D341Med (cell line): ENCODE measurements around the gene AFMID.
"Not testable (repeated sequence)": the region's sequence is repeated elsewhere in the genome, so short reads cannot be mapped to it uniquely, and the experiment has no call there.

Source experiments
- DNase-seq: peaks from one replicate; pipeline ENCODE4 v3.0.0; 2012; ENCODE audit warnings: low spot score

The AFMID gene

DNA sequence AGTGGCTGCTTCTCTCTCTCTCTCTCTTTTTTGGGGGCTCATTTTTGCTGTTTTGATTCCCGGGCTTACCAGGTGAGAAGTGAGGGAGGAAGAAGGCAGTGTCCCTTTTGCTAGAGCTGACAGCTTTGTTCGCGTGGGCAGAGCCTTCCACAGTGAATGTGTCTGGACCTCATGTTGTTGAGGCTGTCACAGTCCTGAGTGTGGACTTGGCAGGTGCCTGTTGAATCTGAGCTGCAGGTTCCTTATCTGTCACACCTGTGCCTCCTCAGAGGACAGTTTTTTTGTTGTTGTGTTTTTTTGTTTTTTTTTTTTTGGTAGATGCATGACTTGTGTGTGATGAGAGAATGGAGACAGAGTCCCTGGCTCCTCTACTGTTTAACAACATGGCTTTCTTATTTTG lies 36.6 kb downstream of the AFMID start:
- no peak for DNase-seq

DNA sequence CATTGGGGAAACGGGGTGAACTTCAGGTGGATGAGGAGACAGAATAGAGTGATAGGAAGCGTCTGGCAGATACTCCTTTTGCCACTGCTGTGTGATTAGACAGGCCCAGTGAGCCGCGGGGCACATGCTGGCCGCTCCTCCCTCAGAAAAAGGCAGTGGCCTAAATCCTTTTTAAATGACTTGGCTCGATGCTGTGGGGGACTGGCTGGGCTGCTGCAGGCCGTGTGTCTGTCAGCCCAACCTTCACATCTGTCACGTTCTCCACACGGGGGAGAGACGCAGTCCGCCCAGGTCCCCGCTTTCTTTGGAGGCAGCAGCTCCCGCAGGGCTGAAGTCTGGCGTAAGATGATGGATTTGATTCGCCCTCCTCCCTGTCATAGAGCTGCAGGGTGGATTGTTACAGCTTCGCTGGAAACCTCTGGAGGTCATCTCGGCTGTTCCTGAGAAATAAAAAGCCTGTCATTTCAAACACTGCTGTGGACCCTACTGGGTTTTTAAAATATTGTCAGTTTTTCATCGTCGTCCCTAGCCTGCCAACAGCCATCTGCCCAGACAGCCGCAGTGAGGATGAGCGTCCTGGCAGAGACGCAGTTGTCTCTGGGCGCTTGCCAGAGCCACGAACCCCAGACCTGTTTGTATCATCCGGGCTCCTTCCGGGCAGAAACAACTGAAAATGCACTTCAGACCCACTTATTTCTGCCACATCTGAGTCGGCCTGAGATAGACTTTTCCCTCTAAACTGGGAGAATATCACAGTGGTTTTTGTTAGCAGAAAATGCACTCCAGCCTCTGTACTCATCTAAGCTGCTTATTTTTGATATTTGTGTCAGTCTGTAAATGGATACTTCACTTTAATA lies 37.3 kb downstream of the AFMID start:
- peak; percentile 85 for DNase-seq

DNA sequence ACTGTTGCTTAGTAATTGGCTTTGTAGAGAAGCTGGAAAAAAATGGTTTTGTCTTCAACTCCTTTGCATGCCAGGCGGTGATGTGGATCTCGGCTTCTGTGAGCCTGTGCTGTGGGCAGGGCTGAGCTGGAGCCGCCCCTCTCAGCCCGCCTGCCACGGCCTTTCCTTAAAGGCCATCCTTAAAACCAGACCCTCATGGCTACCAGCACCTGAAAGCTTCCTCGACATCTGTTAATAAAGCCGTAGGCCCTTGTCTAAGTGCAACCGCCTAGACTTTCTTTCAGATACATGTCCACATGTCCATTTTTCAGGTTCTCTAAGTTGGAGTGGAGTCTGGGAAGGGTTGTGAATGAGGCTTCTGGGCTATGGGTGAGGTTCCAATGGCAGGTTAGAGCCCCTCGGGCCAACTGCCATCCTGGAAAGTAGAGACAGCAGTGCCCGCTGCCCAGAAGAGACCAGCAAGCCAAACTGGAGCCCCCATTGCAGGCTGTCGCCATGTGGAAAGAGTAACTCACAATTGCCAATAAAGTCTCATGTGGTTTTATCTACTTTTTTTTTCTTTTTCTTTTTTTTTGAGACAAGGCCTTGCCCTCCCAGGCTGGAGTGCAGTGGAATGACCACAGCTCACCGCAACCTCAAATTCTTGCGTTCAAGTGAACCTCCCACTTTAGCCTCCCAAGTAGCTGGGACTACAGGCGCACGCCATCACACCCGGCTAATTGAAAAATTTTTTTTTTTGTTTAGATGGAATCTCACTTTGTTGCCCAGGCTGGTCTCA lies 38.1 kb downstream of the AFMID start:
- no peak for DNase-seq

GRCh38 chr17:78226055-78226758 lies 39.0 kb downstream of the AFMID start:
- no peak for DNase-seq

GRCh38 chr17:78226759-78227454 lies 39.7 kb downstream of the AFMID start:
- no peak for DNase-seq

DNA sequence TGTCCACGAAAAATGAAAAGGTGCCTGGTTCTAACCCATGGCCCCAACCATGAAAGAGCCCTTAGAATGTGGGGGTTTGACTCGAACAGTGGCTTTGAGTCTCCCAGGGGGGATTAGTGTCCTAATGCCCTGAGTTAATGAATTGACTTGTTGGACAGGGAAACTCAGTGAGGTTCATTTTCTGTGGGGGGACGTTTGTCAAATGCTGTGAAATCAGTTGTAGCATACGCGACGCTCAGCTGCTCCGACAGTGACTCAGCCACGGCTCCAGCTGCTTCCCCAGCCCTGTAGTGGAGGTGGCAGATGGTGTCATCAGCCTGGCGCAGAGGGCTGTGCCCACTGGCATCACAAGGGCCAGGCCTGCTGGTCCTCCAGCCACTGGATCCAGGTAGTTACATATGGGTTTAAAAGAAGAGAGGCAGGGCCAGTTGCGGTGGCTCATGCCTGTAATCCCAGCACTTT lies 40.3 kb downstream of the AFMID start:
- DNase-seq: peak; percentile 91

- DNase-seq: no peak
These were observed 41.0 kb downstream of the AFMID start for GRCh38 chr17:78228176-78228575.

DNA sequence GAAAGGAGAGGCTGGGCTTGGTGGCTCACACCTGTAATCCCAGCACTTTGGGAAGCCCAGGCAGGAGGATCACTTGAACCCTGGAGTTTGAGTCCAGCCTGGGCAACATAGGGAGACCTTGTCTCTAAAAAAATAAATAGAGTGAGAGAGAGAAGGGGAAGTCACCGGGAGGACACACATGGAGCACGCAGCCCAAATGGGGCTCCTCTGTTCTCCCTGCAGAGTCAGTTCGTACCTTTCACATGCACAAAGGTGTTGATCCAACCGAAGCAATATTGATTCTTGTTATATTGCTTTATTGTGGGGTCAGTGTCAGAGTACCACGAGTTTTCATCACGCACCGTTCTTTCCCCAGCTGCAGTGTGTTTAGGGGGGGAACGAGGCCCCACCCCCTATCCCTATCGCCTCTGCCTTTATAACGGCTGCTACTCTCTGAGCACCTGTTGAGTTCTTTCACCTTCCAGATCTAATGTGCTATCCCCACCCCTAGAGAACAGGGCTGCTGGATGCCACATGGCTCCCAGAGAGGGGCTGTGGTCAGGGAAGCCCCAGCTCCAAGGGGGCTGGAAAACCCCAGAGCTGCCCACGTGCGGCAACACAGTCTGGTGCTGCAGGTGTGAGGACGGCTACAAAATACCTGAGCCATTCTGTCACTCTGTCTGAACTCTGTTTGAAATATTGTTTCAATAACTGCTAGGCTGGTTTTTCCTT lies 43.2 kb downstream of the AFMID start:
- no peak for DNase-seq

DNA sequence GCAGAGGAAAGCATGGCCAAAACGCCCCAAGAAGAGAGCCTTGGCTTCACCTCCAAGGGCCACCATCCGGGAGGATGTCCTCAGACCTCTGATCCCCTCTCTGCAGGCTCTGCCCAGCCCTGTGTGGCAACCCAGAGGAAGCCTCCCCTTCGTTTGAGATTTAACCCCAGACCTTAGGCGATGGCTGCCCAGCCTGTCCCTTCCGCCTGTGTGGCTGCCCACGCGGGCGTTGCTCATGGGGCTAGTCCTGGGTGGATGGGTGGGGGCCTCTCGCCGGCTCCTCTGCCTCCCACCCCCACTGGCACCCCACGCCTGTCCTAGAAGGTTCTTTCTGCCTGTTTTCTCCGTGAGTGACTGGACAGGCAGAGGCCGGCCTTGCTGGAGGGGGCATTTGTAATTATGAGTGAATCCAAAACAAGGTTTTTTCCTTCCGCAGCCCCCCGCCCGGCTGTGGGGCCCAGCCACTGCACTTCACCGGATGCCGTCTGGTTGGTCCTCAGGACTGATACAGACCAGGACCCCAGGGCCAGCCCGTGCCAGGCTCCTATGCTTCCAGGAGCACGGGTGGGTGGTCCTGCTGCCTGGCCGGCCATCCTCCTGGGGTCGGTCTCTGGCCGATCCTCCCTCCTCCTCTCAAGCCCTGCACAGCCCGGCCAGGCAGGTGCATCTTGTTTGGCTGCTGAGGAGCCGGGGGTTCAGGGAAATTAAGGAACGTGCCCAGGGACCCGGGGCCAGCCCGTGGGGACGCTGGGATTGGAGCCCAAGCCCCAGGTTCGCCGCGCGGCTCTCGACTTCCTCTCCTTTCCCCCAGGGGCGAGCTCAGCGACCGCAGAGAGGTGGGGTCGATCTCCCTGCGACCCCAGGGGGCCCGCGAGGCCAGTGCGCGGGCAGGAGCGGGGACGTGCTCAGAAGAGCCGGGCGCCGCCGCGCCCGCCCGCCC lies 44.1 kb downstream of the AFMID start, which contains the start of gene TMEM235:
TMEM235 (plus strand) TSS at position 636 of the 940 bp plus-strand sequence. CDS start 393 bp downstream, outside the sequence.
- no peak for DNase-seq

DNA sequence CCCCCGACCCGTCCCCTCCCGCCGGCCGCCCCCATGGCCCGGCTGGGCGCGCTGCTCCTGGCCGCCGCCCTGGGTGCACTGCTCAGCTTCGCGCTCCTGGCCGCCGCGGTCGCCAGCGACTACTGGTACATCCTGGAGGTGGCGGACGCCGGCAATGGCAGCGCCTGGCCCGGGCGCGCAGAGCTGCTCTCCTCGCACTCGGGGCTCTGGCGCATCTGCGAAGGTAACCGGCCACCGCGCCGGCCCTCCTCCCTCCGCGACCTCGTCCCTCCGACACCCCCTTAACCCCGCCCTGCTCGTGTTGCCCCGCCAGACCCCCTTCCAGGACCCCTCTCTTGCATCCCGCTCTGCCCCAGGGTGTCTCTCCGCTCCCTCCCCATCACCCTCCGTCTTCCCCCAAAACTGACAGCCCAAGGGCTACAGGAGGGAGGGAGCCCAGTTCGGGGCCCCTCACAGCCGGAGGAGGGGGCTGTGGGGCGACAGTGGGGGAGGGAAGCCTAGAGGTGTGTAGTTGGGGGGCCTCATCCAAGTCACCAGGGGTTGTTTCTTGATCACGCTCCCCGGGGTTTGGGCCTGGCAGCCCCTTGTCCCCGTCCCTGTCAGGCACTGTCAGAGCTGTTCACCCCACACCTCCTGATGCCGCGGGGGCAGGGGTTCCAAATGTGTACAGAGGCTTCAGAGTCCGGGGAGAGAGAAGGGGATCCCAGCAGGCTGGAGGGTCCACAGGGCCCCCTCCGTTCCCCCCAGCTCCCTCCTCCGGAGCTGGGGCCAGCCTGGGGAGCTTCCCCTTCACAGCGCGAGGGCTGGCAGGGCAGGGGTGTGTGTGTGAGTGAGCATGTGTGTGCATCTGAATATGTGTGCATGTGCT lies 45.1 kb downstream of the AFMID start:
- no peak for DNase-seq

DNA sequence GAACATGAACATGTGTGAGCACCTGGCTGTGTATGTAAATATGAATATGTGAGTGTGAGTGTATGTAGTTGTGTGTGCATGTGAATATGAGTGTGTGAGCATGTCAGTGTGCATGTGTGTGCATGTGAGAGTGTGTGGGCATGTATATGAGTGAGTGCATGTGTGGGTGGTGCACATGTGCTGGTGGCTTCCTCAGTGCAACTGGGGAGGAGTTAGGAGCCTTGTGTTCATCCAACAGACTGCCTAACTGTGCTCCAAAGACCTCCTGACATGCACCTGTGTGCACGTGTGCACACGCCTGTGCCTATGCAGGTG lies 45.7 kb downstream of the AFMID start:
- DNase-seq: no peak

DNA sequence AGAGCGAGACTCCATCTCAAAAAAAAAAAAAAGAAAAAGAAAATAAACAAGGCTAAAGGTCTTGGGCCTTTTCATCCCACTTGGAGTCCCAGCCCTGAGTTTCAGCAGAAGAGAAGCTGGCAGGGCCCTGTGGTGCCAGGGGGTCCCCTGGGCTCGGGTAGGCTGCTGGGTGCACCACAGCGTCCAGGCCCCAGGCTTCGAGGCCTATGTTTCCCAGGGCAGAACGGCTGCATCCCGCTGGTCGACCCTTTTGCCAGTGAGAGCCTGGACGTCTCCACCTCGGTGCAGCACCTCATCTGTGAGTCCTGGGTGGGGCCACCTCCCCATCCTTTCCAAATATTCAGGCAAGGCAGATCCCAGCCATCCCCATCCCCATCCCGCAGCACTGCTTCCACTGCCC lies 46.5 kb downstream of the AFMID start:
- DNase-seq: no peak

- DNase-seq: no peak
These were observed 47.2 kb downstream of the AFMID start for GRCh38 chr17:78234261-78234865.

GRCh38 chr17:78235022-78235421 lies 47.9 kb downstream of the AFMID start:
- not testable (repeated sequence) for DNase-seq

- no peak for DNase-seq
These were observed 48.7 kb downstream of the AFMID start for GRCh38 chr17:78235885-78236284.

- DNase-seq: no peak
These were observed 49.4 kb downstream of the AFMID start for GRCh38 chr17:78236362-78237127.

- DNase-seq: no peak
These were observed 50.3 kb downstream of the AFMID start for GRCh38 chr17:78237401-78238012.
